BJ (cell line): ENCODE data around the gene IQCM. TPM values are rescaled to one million over a fixed set of nuclear protein-coding genes. Genes with fewer than 3 reads are reported as not detected.

Experiments used
- CTCF ChIA-PET: fragments of 350-600 bp; formaldehyde crosslinking; extraction: SDS; loops from one replicate; lab custom pipeline; 2021; ENCODE audit warnings: antibody characterized with exemption, inconsistent platforms; lab: Yijun Ruan, JAX
- POLR2A ChIA-PET: fragments of 300-600 bp; sonication (Branson Sonifier 250); formaldehyde crosslinking; extraction: SDS; loops from one replicate; lab custom pipeline; 2021; ENCODE audit warnings: antibody characterized with exemption; lab: Charles Lee
- DNase-seq: peaks from one replicate; pipeline ENCODE4 v3.0.0-alpha.2; 2011; ENCODE audit warnings: low read depth
- H3K27me3 ChIP-seq: 2 replicates; pipeline ENCODE4 v1.6.0; 2011; ENCODE audit warnings: low read length; ENCODE audit not compliant: control insufficient read depth, insufficient read depth
- H3K36me3 ChIP-seq: 2 replicates; pipeline ENCODE4 v1.5.1; 2011; ENCODE audit warnings: low read length; ENCODE audit not compliant: control insufficient read depth, insufficient read depth
- H3K4me3 ChIP-seq: 2 replicates; pipeline ENCODE4 v1.5.1; 2011; ENCODE audit warnings: low read depth, mild to moderate bottlenecking, control low read depth, low read length
- polyA plus RNA-seq: library from polyadenylated mRNA; depleted of rRNA; stranded (reverse); fragments of >200 nt; gene quantifications from 2 replicates; pipeline ENCODE4 v1.2.3, GENCODE V29; 2011
- TF ChIP-seq, protein P1 (sequence below): IDR thresholded peaks from 2 replicates; pipeline ENCODE4 v1.5.1; 2011; ENCODE audit warnings: low read depth, mild to moderate bottlenecking, control low read depth, inconsistent platforms, low read length, moderate library complexity; ENCODE audit not compliant: insufficient read depth

The IQCM gene
- polyA plus RNA-seq, 1 experiment: not detected

GRCh38 chr4:149711593-149712365 is 103.9 kb downstream of the IQCM start:
- Histone ChIP-seq H3K27me3 (no peaks in the 10 kb centered on the region), H3K4me3 (no peak overlapping the region), H3K36me3 (no peaks in the 10 kb centered on the region)
- TF ChIP-seq, protein P1, sequence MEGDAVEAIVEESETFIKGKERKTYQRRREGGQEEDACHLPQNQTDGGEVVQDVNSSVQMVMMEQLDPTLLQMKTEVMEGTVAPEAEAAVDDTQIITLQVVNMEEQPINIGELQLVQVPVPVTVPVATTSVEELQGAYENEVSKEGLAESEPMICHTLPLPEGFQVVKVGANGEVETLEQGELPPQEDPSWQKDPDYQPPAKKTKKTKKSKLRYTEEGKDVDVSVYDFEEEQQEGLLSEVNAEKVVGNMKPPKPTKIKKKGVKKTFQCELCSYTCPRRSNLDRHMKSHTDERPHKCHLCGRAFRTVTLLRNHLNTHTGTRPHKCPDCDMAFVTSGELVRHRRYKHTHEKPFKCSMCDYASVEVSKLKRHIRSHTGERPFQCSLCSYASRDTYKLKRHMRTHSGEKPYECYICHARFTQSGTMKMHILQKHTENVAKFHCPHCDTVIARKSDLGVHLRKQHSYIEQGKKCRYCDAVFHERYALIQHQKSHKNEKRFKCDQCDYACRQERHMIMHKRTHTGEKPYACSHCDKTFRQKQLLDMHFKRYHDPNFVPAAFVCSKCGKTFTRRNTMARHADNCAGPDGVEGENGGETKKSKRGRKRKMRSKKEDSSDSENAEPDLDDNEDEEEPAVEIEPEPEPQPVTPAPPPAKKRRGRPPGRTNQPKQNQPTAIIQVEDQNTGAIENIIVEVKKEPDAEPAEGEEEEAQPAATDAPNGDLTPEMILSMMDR: no peak
- ChIA-PET CTCF (interaction anchor here (0.7 kb wide), 1 partner anchor 28 kb away, joined by 3 read pairs; no protein-coding TSS in a partner anchor), POLR2A (no interaction called here)
- DNase-seq: no peak

DNA sequence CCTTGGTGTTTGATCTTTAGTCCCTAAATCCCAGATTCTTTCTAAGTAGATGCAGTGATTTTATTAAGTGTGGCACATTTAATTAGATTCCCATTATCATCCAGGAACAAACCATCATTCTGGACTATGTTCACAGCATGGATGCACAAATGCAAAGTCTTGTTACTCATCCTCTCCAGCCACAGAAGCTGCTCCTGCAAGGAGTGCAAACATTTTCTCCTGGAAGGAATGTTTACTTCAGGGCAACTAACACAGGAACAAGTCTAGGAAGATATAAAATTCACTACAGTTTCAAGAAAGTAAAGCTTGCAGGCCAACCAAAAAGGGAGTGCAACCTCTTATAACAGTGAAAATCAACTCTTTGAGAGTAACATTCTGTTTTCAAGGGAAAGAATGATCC is 106.0 kb downstream of the IQCM start:
- POLR2A ChIA-PET: no interaction called here

DNA sequence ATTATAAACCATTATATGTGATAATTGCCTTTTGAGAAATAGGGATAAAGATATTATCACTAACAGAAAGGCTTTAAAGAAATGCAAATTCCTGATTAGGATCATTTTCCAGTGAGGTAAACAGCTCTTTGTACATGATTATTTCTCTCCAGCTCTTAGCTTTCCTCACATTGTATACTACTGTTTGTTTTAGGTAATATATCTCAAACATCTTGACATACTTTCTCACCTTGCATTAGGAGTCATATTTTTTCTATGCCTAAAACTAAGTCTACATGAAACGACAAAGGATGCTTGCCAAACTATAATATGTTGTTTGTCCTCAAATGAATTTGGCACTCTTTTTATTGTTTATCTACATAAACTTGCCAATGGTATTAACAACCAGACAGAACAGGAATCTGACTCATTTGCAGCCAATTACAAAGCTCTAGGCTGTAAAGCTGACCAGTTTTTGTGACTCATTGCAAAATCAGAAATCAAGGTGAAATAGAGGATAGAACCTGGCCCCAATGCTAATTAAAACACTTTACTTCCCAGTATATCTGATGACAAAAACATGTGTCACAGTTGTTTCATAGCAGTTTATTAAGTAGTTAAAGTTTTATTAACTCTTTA is 107.0 kb downstream of the IQCM start:
- TF ChIP-seq, protein P1: no peak
- ChIA-PET POLR2A (no interaction called here), CTCF (no interaction called here)
- Histone ChIP-seq H3K36me3 (no peaks in the 10 kb centered on the region), H3K4me3 (no peak overlapping the region), H3K27me3 (no peaks in the 10 kb centered on the region)
- peak; percentile 29 for DNase-seq

More for the DNA sequence above, 106.0 kb downstream of the IQCM start:
- no peaks in the 10 kb centered on the region for H3K27me3 ChIP-seq
- H3K4me3 ChIP-seq: no peak overlapping the region
- no peaks in the 10 kb centered on the region for H3K36me3 ChIP-seq
- no peak for DNase-seq
- TF ChIP-seq, protein P1: no peak
- CTCF ChIA-PET: no interaction called here

- CTCF ChIA-PET: no interaction called here
- H3K4me3 ChIP-seq: no peak overlapping the region
- POLR2A ChIA-PET: no interaction called here
Observed at GRCh38 chr4:149707862-149708261, 107.8 kb downstream of the IQCM start.

DNA sequence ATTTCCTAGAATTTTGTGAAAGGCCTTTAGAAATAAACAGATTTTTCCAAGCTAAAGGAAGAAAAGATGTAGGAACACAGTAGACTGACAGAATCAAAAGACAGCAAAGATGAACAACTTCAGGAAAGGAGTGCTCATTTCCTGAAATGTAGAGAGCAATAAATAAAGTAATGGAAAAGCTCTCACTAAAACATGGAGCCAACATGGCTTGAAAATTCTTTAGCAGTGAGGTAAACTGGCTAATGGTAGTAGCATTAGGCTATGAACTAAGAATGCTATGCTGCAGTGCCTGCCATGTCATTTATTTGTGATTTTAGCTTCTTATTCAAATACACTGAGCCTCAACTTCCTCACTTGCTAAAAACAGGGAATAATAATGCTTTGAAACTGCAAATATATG is 108.7 kb downstream of the IQCM start:
- ChIA-PET CTCF (no interaction called here), POLR2A (no interaction called here)
- no peaks in the 10 kb centered on the region for H3K27me3 ChIP-seq
- DNase-seq: peak; percentile 35
- H3K4me3 ChIP-seq: no peak overlapping the region
- TF ChIP-seq, protein P1: no peak
- H3K36me3 ChIP-seq: no peaks in the 10 kb centered on the region

More at GRCh38 chr4:149707862-149708261, 107.8 kb downstream of the IQCM start:
- DNase-seq: no peak
- H3K27me3 ChIP-seq: no peaks in the 10 kb centered on the region
- H3K36me3 ChIP-seq: no peaks in the 10 kb centered on the region
- TF ChIP-seq, protein P1: no peak
